Fibroblast of peridontal ligament (primary cell): Measurements from ENCODE around the gene PCDHB12.
"Not testable (repeated sequence)": the region's sequence is repeated elsewhere in the genome, so short reads cannot be mapped to it uniquely, and the experiment has no call there.

Experiments used
- DNase-seq: peaks from one replicate; pipeline ENCODE4 v3.0.0-alpha.2; 2010; ENCODE audit errors: extremely low read depth

PCDHB12 gene

DNA sequence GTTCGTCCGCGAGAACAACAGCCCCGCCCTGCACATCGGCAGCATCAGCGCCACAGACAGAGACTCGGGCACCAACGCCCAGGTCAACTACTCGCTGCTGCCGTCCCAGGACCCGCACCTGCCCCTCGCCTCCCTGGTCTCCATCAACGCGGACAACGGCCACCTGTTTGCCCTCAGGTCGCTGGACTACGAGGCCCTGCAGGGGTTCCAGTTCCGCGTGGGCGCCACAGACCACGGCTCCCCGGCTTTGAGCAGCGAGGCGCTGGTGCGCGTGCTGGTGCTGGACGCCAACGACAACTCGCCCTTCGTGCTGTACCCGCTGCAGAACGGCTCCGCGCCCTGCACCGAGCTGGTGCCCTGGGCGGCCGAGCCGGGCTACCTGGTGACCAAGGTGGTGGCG, 1.8 kb downstream of the PCDHB12 start:
- not testable (repeated sequence) for DNase-seq

DNA sequence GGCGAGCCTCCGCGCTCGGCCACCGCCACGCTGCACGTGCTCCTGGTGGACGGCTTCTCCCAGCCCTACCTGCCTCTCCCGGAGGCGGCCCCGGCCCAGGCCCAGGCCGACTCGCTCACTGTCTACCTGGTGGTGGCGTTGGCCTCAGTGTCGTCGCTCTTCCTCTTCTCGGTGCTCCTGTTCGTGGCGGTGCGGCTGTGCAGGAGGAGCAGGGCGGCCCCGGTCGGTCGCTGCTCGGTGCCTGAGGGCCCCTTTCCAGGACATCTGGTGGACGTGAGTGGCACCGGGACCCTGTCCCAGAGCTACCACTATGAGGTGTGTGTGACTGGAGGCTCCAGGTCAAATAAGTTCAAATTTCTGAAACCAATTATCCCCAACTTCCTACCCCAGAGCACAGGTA, 2.3 kb downstream of the PCDHB12 start:
- not testable (repeated sequence) for DNase-seq

DNA sequence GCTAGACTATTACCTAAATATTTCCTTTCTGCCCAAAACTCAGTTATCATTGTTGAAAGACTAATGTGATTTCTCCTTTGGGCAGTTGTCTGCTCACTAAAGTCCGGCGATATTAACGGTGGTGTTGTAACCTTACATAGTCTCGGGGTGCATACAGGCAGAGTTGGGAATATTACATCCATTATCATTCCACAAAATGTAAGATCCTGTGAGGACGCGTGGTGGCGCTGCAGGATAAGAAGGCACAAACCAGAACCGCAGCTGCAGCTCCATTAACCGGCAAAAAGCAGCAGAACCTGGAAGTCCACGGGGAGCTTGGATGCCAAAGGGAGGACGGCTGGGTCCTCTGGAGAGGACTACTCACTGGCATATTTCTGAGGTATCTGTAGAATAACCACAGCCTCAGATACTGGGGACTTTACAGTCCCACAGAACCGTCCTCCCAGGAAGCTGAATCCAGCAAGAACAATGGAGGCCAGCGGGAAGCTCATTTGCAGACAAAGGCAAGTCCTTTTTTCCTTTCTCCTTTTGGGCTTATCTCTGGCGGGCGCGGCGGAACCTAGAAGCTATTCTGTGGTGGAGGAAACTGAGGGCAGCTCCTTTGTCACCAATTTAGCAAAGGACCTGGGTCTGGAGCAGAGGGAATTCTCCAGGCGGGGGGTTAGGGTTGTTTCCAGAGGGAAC, 5.3 kb downstream of the PCDHB12 start, which contains the start of gene PCDHB13:
Gene PCDHB13 (plus strand): TSS at position 264 of the 684 bp plus-strand sequence. CDS start 205 bp downstream, at position 469.
- DNase-seq = not testable (repeated sequence)

GRCh38 chr5:141214583-141214982, 6.1 kb downstream of the PCDHB12 start:
- DNase-seq = not testable (repeated sequence)

- DNase-seq = not testable (repeated sequence)
These were observed 7.0 kb downstream of the PCDHB12 start for GRCh38 chr5:141215504-141215903.

GRCh38 chr5:141216035-141216434, 7.5 kb downstream of the PCDHB12 start:
- not testable (repeated sequence) for DNase-seq

- peak; percentile 45 for DNase-seq
These were observed 14.7 kb downstream of the PCDHB12 start, which contains the start of gene PCDHB14 for GRCh38 chr5:141223112-141223783. TSS of gene PCDHB14 (plus strand) at chr5:141223343. CDS start at chr5:141223506, 163 bp downstream.

GRCh38 chr5:141224844-141225243, 16.3 kb downstream of the PCDHB12 start:
- DNase-seq = not testable (repeated sequence)

GRCh38 chr5:141225421-141225820, 16.9 kb downstream of the PCDHB12 start:
- not testable (repeated sequence) for DNase-seq

GRCh38 chr5:141234109-141234667, 25.7 kb downstream of the PCDHB12 start:
- peak; percentile 7 for DNase-seq

- not testable (repeated sequence) for DNase-seq
These were observed 27.4 kb downstream of the PCDHB12 start for GRCh38 chr5:141235922-141236321.

DNA sequence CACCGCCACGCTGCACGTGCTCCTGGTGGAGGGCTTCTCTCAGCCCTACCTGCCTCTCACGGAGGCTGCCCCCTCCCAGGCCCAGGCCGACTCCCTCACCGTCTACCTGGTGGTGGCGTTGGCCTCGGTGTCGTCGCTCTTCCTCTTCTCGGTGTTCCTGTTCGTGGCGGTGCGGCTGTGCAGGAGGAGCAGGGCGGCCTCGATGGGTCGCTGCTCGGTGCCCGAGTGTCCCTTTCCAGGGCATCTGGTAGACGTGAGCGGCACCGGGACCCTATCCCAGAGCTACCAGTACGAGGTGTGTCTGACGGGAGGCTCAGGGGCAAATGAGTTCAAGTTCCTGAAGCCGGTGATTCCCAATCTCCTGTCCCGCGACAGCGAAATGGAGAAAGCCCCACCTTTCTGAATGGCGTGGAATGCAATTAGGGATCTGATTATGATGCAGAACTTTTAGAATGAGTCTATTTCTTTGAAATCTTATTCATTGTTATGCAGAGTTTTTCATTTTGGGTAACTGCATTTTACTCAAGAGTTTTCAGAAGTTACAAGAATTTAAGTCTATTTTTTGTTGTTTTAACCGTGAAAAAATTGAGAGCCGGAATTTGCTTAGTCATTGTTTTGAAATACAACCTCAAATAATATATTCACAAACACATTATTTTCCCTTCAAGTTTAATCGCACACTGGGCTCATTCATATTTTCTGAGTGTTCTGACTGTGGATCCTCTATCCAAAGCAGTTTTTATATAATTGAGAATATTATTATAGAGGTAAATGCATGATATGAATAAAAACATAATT, 28.2 kb downstream of the PCDHB12 start:
- DNase-seq = no peak

GRCh38 chr5:141241496-141241895, 33.0 kb downstream of the PCDHB12 start:
- DNase-seq = no peak

DNA sequence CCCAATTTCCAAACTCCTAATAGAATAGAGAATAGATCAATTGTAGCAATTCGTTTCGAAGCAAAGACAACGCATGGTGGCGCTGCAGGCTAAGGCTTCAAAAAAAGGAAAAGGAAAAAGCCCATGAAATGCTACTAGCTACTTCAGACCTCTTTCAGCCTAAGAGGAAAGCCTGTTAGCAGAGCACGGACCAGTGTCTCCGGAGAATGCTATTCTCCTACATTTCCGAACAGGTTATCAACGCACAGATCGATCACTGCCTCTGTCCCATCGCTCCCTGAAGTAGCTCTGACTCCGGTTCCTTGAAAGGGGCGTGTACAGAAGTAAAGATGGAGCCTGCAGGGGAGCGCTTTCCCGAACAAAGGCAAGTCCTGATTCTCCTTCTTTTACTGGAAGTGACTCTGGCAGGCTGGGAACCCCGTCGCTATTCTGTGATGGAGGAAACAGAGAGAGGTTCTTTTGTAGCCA, 36.8 kb downstream of the PCDHB12 start, which contains the start of gene PCDHB15:
Gene PCDHB15 (plus strand): TSS at position 146 of the 468 bp plus-strand sequence. CDS start 184 bp downstream, at position 330.
- DNase-seq = peak; percentile 4

DNA sequence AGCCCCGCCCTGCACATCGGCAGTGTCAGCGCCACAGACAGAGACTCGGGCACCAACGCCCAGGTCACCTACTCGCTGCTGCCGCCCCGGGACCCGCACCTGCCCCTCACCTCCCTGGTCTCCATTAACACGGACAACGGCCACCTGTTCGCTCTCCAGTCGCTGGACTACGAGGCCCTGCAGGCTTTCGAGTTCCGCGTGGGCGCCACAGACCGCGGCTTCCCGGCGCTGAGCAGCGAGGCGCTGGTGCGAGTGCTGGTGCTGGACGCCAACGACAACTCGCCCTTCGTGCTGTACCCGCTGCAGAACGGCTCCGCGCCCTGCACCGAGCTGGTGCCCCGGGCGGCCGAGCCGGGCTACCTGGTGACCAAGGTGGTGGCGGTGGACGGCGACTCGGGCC, 38.5 kb downstream of the PCDHB12 start:
- not testable (repeated sequence) for DNase-seq

- not testable (repeated sequence) for DNase-seq
These were observed 38.9 kb downstream of the PCDHB12 start for GRCh38 chr5:141247434-141247833.

DNA sequence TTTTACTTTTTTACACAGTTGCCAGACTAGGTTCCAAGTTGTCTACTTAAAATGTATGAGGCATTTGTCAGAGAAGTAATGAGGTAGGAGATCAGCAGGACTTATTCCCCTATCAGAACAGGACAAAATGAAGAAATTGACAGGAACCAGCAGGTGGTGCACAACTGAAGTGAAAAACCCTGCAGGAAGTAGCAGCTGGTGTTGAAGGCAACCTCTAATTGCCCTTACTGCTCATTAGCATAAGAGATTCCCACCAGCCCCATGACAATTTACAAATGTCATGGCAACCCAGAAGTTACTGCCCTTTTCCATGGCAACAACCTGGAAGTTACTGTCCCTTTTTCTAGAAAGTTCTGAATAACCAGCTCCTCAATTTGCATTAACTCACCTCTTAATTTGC, 42.1 kb downstream of the PCDHB12 start:
- no peak for DNase-seq

DNA sequence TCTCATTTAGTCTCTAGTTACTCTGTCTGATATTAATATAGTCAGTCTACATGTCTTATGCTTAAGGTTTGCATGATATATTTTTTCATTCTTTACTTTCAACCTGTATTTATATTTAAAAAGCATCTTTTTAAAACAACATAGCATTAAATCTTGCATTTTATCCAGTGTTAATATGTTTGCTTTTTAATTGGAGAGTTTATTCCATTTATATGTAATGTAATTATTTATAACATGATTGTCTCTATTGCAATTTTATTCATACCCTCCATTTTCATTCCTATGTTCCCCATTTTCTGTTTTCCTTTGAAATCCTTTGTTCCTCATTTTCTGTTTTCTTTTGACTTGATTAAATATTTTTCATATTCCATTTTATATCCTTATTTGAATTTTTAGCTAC, 49.9 kb downstream of the PCDHB12 start:
- DNase-seq = no peak

- DNase-seq = no peak
These were observed 50.4 kb downstream of the PCDHB12 start for GRCh38 chr5:141258948-141259347.

- peak; percentile 17 for DNase-seq
These were observed 52.1 kb downstream of the PCDHB12 start for GRCh38 chr5:141260458-141261237.

- DNase-seq = no peak
These were observed 52.7 kb downstream of the PCDHB12 start for GRCh38 chr5:141261238-141261546.
